ENCODE results near the gene GOLT1A. TPM values are rescaled to one million over a fixed set of nuclear protein-coding genes. Genes with fewer than 3 reads are reported as not detected.

The GOLT1A gene
- total and polyA plus RNA-seq, 7 donors: 9.6 to 12.5 (median 12.0) TPM; not detected in 4

DNA sequence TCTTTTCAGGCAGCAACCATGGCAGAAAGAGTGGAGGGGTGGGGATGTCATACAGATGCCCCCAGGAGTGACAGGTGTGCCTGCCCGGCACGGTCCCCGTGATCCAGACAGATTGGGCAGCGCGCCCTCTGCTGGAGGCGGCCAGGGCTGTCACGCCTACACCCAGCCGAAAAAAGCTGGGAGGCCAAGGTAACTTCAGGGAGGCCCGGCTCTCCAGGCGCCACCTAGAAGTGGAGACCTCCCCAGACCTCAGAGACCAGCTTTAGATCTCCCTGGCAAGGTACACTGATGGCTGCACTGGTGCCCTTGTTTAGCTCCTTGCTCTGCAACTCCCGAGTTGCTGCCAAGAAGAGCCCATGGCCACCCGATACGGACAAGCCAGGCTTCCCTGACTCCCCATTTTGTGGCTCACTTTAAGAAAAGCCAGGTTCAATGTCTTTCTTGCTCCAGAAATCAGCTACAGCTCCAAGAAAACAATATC lies 6.6 kb downstream of the GOLT1A start:
- intact Hi-C loops (cut with DNase I): loop anchor here (1.0 to 5.0 kb wide), 3 partner anchors 45 to 346 kb away; partner anchors contain the start of gene SNRPE
- no peak overlapping the region for H3K27ac ChIP-seq
- no peaks in the 10 kb centered on the region for H3K36me3 ChIP-seq
- H3K4me1 ChIP-seq: peaks cover 0 to 6% (median 2%) of the 10 kb centered on the region in 4 donors
- peak; percentile 77 for DNase-seq
- TF ChIP-seq, protein P1, sequence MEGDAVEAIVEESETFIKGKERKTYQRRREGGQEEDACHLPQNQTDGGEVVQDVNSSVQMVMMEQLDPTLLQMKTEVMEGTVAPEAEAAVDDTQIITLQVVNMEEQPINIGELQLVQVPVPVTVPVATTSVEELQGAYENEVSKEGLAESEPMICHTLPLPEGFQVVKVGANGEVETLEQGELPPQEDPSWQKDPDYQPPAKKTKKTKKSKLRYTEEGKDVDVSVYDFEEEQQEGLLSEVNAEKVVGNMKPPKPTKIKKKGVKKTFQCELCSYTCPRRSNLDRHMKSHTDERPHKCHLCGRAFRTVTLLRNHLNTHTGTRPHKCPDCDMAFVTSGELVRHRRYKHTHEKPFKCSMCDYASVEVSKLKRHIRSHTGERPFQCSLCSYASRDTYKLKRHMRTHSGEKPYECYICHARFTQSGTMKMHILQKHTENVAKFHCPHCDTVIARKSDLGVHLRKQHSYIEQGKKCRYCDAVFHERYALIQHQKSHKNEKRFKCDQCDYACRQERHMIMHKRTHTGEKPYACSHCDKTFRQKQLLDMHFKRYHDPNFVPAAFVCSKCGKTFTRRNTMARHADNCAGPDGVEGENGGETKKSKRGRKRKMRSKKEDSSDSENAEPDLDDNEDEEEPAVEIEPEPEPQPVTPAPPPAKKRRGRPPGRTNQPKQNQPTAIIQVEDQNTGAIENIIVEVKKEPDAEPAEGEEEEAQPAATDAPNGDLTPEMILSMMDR (IDR thresholded peaks at IDR 0.05): peak; percentile 53 to 88 (median 71)
- no peak for TF ChIP-seq POLR2AphosphoS5 (IDR thresholded peaks at IDR 0.05)
- H3K4me3 ChIP-seq: no peak overlapping the region
- no peaks in the 10 kb centered on the region for H3K9me3 ChIP-seq
- WGBS, 2 donors: 21% methylated on average over 13 of the region's 13 CpGs
- H3K27me3 ChIP-seq: peaks cover 0 to 42% (median 0%) of the 10 kb centered on the region in 3 donors

DNA sequence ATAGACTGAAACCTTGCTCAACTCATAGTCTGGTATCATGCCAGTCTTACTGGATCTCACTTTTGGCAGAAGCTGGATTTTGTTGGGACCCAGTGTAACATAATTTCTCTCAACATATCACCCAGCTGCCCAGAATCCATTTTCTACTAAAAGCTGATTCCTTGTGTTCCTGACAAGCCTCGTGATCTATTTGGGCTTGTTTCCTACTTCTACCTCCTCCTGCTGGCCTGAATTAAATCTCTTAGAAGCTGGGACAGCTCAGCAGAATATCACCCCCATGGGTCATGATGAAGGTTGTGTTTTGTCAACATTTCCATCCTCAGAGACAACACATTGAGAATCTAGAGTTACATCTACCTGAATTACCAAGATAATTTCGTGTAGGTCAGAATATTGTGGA lies 7.7 kb downstream of the GOLT1A start:
- Histone ChIP-seq H3K9me3 (no peaks in the 10 kb centered on the region), H3K4me3 (no peak overlapping the region), H3K27me3 (peaks cover 0 to 45% (median 0%) of the 10 kb centered on the region in 3 donors), H3K36me3 (no peaks in the 10 kb centered on the region), H3K27ac (no peak overlapping the region), H3K4me1 (peaks cover 0 to 6% (median 2%) of the 10 kb centered on the region in 4 donors)
- DNase-seq: no peak
- no peak for TF ChIP-seq EP300 (IDR thresholded peaks at IDR 0.05)
- TF ChIP-seq, protein P1 (IDR thresholded peaks at IDR 0.05): no peak
- no peak for TF ChIP-seq POLR2AphosphoS5 (IDR thresholded peaks at IDR 0.05)
- no peak for TF ChIP-seq POLR2A (IDR thresholded peaks at IDR 0.05)
- WGBS, 2 donors: 22 to 58% methylated on average over 2 of the region's 2 CpGs
- intact Hi-C loops (cut with DNase I): loop anchor here (2.0 to 5.0 kb wide), 2 partner anchors 156 to 345 kb away; partner anchors contain the start of gene SNRPE

DNA sequence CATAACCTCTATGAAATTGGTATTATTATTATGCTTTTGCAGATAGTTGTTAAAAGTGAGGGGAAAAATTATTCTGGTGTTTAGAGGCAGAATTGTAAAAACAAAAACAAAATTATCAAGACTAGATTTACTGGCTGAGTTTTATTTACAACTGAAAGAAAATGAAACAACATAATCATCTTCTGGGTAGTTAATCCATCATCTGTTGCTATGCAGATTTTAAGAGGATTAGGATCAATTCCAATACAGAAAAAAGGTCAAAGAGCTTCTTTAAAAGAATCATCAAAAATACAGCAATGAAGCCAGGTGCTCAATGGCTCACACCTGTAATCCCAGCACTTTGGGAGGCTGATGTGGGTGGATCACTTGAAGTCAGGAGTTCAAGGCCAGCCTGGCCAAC lies 8.3 kb downstream of the GOLT1A start:
- TF ChIP-seq POLR2A (IDR thresholded peaks at IDR 0.05) (no peak), POLR2AphosphoS5 (IDR thresholded peaks at IDR 0.05) (no peak), EP300 (IDR thresholded peaks at IDR 0.05) (no peak)
- Histone ChIP-seq H3K4me3 (no peak overlapping the region), H3K4me1 (peaks cover 0 to 6% (median 2%) of the 10 kb centered on the region in 4 donors), H3K27me3 (peaks cover 0 to 51% (median 0%) of the 10 kb centered on the region in 3 donors), H3K9me3 (no peaks in the 10 kb centered on the region), H3K27ac (no peak overlapping the region), H3K36me3 (no peaks in the 10 kb centered on the region)
- intact Hi-C loops (cut with DNase I): loop anchor here (5.0 kb wide), 1 partner anchor 157 kb away; no protein-coding TSS in a partner anchor
- DNase-seq: no peak

DNA sequence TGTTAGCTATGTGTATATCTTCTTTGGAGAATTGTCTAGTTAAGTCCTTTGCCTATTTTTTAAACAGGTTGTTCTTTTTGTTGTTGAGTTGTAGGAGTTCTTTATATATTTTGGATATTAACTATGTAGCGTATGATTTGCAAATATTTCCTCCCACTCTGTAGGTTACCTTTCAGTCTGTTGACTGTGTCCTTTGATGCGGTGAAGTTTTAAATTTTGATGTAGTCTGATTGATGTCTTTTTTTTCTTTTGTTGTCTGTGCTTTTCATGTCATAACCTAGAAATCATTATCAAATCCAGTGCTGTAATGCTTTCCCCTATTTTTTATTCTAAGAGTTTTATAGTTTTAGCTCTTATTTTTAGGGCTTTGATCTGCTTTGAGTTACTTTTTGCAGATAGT lies 8.8 kb downstream of the GOLT1A start:
- 82 to 93% methylated on average over 2 of the region's 2 CpGs for WGBS, 2 donors
- no peaks in the 10 kb centered on the region for H3K9me3 ChIP-seq
- no peak overlapping the region for H3K27ac ChIP-seq
- H3K27me3 ChIP-seq: peaks cover 0 to 53% (median 0%) of the 10 kb centered on the region in 3 donors
- TF ChIP-seq, protein P1 (IDR thresholded peaks at IDR 0.05): no peak
- no peak for TF ChIP-seq EP300 (IDR thresholded peaks at IDR 0.05)
- TF ChIP-seq POLR2AphosphoS5 (IDR thresholded peaks at IDR 0.05): no peak
- no peak for TF ChIP-seq POLR2A (IDR thresholded peaks at IDR 0.05)
- intact Hi-C loops (cut with DNase I): loop anchor here (5.0 kb wide), 1 partner anchor 157 kb away; no protein-coding TSS in a partner anchor
- H3K36me3 ChIP-seq: no peaks in the 10 kb centered on the region
- DNase-seq: no peak
- H3K4me1 ChIP-seq: peaks cover 0 to 6% (median 2%) of the 10 kb centered on the region in 4 donors
- H3K4me3 ChIP-seq: no peak overlapping the region

DNA sequence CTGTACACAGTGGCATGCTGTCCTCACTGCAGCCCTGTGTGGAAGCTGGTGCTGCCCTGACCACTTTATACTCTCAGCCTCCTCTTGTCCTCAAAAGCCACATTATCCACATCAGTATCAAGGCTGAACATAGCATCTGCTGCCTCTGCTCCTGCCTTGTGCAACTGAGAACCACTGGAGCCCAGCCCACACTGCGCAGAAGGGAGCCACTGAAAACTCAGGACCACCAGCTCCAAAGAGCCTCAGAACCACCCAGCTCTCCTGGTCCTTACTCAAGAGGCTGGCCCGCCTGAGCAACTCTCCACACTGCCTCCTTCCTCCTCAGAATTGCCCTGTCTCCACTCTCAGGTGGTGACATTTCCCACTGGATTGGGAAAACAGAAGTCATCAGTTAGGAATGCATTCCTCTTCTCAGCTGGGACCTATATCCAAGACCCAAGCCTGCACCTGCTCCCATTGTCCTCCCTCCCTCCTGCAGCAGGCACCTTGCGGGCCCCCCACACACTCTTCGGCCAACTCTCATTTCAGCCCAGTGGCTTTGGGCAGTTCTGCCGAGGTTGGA lies 10.5 kb downstream of the GOLT1A start:
- 92 to 93% methylated on average over 5 of the region's 5 CpGs for WGBS, 2 donors
- H3K36me3 ChIP-seq: no peaks in the 10 kb centered on the region
- H3K9me3 ChIP-seq: no peaks in the 10 kb centered on the region
- no peak for DNase-seq
- peaks cover 0 to 6% (median 2%) of the 10 kb centered on the region in 4 donors for H3K4me1 ChIP-seq
- intact Hi-C loops (cut with DNase I): no loop called here
- peaks cover 0 to 61% (median 0%) of the 10 kb centered on the region in 3 donors for H3K27me3 ChIP-seq
- no peak for TF ChIP-seq POLR2AphosphoS5 (IDR thresholded peaks at IDR 0.05)
- TF ChIP-seq EP300 (IDR thresholded peaks at IDR 0.05): no peak
- TF ChIP-seq POLR2A (IDR thresholded peaks at IDR 0.05): no peak
- TF ChIP-seq, protein P1 (IDR thresholded peaks at IDR 0.05): no peak
- no peak overlapping the region for H3K4me3 ChIP-seq
- no peak overlapping the region for H3K27ac ChIP-seq
